IPS-18a (cell line): ENCODE results near the gene TGM3.

Experiments used
- H3K27ac ChIP-seq: one replicate; pipeline ENCODE4 v1.5.1; 2013; ENCODE audit warnings: low read length
- H3K27me3 ChIP-seq: one replicate; pipeline ENCODE4 v1.6.1; 2013; ENCODE audit warnings: mild to moderate bottlenecking, low read length; ENCODE audit not compliant: control insufficient read depth, insufficient read depth
- H3K36me3 ChIP-seq: one replicate; pipeline ENCODE4 v1.6.1; 2013; ENCODE audit warnings: low read depth, low read length; ENCODE audit not compliant: control insufficient read depth
- H3K4me1 ChIP-seq: one replicate; pipeline ENCODE4 v1.6.1; 2013; ENCODE audit warnings: low read depth, low read length; ENCODE audit not compliant: control insufficient read depth
- H3K4me3 ChIP-seq: one replicate; pipeline ENCODE4 v1.5.1; 2013; ENCODE audit warnings: low read length
- H3K9ac ChIP-seq: one replicate; pipeline ENCODE4 v1.6.1; 2013; ENCODE audit warnings: mild to moderate bottlenecking, low read length, moderate library complexity
- H3K9me3 ChIP-seq: one replicate; pipeline ENCODE4 v1.6.1; 2013; ENCODE audit warnings: low read depth, low read length; ENCODE audit not compliant: control insufficient read depth

Gene TGM3

DNA sequence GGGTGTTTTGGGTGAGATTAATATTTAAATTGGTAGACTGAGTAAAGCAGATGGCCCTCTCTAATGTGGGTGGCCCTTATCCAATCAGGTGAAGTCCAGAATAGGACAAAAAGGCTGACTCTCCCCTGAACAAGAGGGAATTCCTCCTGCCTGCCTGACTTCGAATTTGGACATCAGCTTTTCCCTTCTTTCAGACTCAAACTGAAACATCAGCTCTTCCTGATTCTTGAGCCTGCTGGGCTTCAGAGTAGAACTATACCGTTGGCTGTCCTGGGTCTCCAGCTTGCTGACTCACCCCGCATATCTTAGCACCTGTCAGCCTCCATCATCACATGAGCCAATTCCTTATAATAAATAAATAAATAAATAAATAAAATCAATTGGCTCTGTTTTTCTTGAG is 69.9 kb downstream of the TGM3 start:
- Histone ChIP-seq H3K4me3 (no peak overlapping the region), H3K36me3 (no peaks in the 10 kb centered on the region), H3K9ac (no peak overlapping the region), H3K9me3 (no peaks in the 10 kb centered on the region), H3K27ac (no peak overlapping the region), H3K4me1 (no peaks in the 10 kb centered on the region), H3K27me3 (no peaks in the 10 kb centered on the region)

DNA sequence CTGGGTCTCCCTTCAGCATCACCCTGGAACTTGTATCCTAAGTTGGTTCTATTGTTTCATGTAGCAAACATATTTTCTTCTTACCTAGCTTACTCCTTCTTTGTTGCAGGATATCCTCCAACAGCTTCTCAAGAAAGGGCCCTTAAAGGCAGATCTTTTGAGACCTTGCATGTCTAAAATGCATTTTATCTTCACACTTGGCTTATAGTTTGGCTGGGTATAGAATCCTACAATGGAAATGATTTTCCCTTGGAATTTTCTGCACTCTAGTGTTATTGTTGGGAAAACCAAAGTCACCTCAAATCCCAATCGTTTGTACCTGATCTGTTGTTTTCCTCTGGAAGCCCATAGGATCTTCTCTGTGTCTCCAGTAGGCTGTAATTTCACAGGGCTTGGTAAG is 72.8 kb downstream of the TGM3 start:
- H3K27ac ChIP-seq: no peak overlapping the region
- no peaks in the 10 kb centered on the region for H3K4me1 ChIP-seq
- H3K36me3 ChIP-seq: no peaks in the 10 kb centered on the region
- H3K9me3 ChIP-seq: no peaks in the 10 kb centered on the region
- H3K27me3 ChIP-seq: no peaks in the 10 kb centered on the region
- H3K4me3 ChIP-seq: no peak overlapping the region
- H3K9ac ChIP-seq: no peak overlapping the region

DNA sequence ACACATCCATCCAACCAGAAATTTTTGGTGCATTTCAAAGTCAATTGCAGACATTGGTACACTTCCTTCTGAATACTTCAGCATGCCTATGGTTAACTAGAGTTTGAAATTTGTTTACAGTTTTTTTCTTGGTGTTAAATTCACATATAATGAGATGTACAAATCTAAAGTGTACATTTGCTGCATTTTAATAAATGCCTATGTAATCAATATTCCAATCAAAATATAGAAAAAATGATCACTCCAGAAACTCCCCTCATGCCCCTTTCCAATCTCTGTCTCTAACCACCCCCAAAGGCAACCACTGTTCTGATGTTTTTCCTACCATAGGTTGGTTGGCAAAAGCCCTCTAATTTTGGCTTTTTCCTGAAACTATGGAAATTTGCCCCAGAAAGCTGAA is 77.3 kb downstream of the TGM3 start:
- no peaks in the 10 kb centered on the region for H3K36me3 ChIP-seq
- no peaks in the 10 kb centered on the region for H3K9me3 ChIP-seq
- H3K4me3 ChIP-seq: no peak overlapping the region
- no peak overlapping the region for H3K27ac ChIP-seq
- no peaks in the 10 kb centered on the region for H3K27me3 ChIP-seq
- H3K9ac ChIP-seq: no peak overlapping the region
- no peaks in the 10 kb centered on the region for H3K4me1 ChIP-seq

DNA sequence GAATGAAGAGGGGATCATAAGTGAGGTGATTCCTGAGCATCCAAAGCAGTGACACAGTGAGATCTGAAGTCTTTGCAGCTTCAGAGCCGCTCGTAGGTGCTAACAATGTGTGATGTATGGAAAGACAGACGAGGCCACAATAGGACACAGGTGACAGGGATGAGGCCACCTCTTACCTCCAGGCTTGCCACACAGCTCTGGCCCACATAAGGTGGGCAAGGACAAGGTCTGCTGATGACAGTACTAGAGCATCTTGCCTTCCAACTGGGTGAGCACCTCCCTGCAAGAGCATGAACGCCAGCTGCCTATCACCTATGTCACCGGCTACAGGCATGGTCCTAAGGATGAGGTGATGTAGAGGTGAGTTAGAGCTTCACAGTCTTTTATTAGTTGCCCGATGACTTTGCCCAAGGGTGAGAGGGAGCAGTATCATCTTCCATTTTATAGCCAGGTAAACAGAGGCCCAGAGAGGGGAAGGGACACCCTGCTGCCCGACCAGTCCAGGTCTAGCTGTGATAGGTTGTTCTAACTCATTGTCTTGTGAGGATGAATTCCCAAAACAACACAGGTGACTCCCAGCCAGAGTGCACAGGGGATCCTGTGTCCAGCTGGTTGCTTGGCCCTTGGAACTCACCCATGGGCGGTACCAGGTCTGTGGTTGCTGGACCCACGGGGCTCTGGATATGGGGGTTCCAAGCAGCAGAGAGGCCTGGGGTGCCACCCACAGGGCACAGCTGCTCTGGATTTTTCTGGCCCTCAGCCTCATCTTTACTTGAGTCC is 78.7 kb downstream of the TGM3 start:
- H3K4me3 ChIP-seq: no peak overlapping the region
- no peak overlapping the region for H3K27ac ChIP-seq
- H3K4me1 ChIP-seq: peaks cover 2% of the 10 kb centered on the region
- no peaks in the 10 kb centered on the region for H3K9me3 ChIP-seq
- H3K9ac ChIP-seq: no peak overlapping the region
- H3K27me3 ChIP-seq: no peaks in the 10 kb centered on the region
- H3K36me3 ChIP-seq: no peaks in the 10 kb centered on the region

DNA sequence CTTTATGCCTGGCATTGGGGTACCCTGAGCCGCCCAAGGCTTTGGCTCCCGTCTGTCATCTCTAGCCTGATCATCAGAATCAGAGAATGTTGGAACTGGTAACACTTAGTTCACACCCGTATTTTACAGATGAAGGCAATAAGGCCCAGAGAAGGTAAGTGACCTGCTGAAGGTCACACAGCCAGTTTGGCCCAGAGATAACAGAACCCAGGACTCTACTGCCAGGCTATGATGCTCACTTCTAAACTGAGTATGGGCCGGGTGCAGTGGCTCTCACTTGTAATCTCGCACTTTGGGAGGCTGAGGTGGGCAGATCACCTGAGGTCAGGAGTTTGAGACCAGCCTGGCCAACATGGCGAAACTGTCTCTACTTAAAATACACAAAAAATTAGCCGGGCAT is 83.1 kb downstream of the TGM3 start:
- no peaks in the 10 kb centered on the region for H3K9me3 ChIP-seq

DNA sequence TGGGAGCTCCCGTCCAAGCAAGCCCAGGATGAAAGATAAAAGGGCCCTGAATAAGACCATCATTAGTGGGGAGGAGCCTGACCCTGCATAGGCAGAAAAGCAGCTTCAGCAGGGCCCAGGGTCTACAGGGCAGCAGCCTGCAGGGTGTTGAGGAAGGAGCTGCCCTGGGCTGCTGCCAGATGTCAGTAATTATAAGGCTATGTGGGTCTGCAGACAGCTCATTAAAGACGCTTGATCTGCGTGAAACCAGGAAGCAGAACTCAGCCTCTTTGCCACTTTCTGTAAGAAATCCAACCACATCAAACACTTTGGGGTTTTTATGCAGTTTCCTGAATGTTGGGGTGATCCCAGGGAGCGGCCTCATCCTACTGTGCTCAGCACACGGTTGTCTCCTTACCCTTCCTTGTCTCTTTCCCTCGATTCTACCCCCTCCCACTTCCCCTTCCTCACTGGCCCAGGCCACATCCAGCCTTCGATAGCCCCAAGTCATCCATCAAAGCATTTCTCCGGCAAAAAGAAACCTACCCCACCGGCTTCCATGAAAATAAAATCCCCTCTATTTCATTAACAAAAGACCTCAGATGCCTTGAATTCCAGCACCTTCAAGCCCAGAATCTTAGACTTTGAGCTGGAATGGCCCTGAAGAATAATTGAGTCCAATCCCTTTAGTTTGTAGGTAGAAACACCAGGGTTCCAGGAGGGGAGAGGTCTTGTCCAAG is 83.9 kb downstream of the TGM3 start:
- H3K27me3 ChIP-seq: no peaks in the 10 kb centered on the region
- no peak overlapping the region for H3K4me3 ChIP-seq
- no peak overlapping the region for H3K27ac ChIP-seq
- no peaks in the 10 kb centered on the region for H3K9me3 ChIP-seq
- H3K36me3 ChIP-seq: no peaks in the 10 kb centered on the region
- peaks cover 11% of the 10 kb centered on the region for H3K4me1 ChIP-seq
- H3K9ac ChIP-seq: no peak overlapping the region

More for the DNA sequence above, 83.1 kb downstream of the TGM3 start:
- no peaks in the 10 kb centered on the region for H3K36me3 ChIP-seq
- H3K4me1 ChIP-seq: peaks cover 11% of the 10 kb centered on the region
- no peaks in the 10 kb centered on the region for H3K27me3 ChIP-seq
- no peak overlapping the region for H3K4me3 ChIP-seq
- H3K9ac ChIP-seq: no peak overlapping the region
- no peak overlapping the region for H3K27ac ChIP-seq

DNA sequence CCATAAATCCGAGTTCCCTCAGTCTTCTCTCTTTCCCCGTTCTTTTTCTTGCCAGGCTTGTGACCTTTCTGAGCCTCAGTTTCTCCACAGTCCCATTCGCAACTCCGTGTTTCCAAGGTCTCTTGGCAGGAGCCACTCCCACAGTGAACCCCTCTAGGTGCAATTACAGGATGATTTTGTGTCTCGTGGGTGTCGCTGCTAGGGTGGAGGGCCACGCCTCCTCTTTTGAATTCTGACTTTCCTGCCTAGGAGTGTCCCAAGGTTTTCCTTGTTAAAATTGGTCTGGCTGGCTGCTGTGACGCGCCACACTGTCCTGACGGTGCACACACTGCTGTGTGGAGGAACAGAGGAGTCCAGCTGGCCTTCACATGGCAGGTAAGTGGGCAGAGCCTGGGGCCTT is 84.8 kb downstream of the TGM3 start, which contains the start of gene TGM6:
TGM6 (plus strand) TSS at position 301 of the 400 bp plus-strand sequence; CDS start at position 369, 68 bp downstream.
- Histone ChIP-seq H3K4me1 (peaks cover 11% of the 10 kb centered on the region), H3K36me3 (no peaks in the 10 kb centered on the region), H3K27me3 (no peaks in the 10 kb centered on the region), H3K9ac (no peak within 1 kb of the TSS), H3K9me3 (no peaks in the 10 kb centered on the region), H3K4me3 (no peak within 1 kb of the TSS), H3K27ac (no peak within 1 kb of the TSS)

DNA sequence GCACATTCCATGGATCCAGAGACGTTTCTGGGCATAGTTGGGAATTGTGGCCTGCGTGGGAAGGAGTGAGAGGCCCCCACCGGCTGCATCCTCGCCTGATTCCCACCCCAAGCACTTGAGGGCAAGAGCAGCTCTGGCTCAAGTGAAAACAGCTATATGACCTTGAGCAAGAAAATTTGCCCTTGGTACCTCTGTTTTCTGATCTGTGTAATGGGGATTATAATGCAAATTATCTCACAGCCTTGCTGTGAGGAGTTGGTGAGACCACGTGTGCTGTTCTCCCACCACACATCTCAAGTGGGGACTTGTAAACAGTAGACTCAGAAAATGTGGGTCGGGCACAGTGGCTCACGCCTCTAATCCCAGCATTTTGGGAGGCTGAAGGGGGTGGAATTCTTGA is 85.5 kb downstream of the TGM3 start:
- H3K9ac ChIP-seq: no peak overlapping the region
- H3K27ac ChIP-seq: no peak overlapping the region
- H3K4me3 ChIP-seq: no peak overlapping the region
- no peaks in the 10 kb centered on the region for H3K36me3 ChIP-seq
- no peaks in the 10 kb centered on the region for H3K27me3 ChIP-seq
- peaks cover 11% of the 10 kb centered on the region for H3K4me1 ChIP-seq
- H3K9me3 ChIP-seq: no peaks in the 10 kb centered on the region

DNA sequence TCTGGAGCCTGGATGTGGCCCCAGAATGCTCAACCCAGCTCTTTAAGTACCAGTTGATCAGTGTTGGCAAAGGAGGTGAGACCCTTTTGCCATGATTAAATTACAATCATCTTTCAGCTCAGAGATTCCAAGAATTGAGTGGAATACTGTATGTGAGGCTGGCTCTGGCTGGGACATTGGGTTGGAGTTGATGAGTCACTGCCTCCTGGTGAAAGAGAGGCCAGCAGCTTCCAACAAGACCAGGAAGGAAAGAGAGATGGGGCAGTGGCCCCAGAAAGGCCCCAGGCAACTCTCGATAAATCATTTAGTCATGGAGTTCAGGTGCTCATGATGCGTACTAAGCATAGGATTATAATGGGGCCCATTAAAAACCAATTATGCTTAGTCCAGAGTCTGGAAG is 87.0 kb downstream of the TGM3 start:
- peaks cover 11% of the 10 kb centered on the region for H3K4me1 ChIP-seq
- H3K27me3 ChIP-seq: no peaks in the 10 kb centered on the region
- no peaks in the 10 kb centered on the region for H3K9me3 ChIP-seq
- no peaks in the 10 kb centered on the region for H3K36me3 ChIP-seq
- no peak overlapping the region for H3K27ac ChIP-seq
- no peak overlapping the region for H3K9ac ChIP-seq
- H3K4me3 ChIP-seq: no peak overlapping the region

DNA sequence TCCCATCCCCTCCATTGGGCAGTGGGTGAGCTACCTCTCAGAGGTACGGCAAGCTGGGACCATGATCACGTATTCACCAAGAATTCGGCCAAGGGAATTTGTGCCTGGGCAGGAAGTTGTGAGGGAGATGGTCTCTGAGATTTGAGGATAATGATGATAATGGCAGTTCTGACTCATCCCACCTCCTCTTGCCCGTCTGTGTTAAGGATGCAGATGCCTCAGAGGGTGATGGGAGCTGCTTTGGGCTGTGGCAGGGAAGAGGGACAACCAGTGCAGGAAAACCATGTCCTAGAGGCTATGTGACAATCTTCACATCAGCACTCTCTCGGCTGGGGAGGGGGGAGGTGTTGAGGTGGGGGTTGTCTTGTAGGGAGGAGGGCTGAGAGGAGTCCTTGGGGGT is 89.2 kb downstream of the TGM3 start:
- Histone ChIP-seq H3K27ac (no peak overlapping the region), H3K4me1 (peaks cover 4% of the 10 kb centered on the region), H3K9me3 (no peaks in the 10 kb centered on the region), H3K9ac (no peak overlapping the region), H3K36me3 (no peaks in the 10 kb centered on the region), H3K4me3 (no peak overlapping the region), H3K27me3 (no peaks in the 10 kb centered on the region)

DNA sequence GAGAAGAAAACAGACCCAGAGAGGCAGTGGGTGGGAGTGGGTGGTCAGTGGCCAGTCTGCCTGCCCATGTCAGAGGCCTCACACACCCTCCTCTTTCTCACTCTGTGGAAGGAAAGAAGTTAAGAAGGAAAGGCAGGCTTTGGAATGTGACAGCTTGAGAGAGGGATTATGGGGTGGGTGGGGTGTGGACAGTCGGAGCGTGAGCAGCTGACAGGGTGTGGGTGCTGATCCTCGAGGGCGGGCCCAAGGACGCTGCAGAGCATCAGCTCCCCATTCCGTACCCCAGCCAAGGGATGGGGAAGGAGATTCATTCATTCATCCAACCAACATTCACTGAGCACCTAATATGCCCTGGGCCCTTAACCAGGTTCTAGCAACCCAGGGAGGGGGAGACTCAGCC is 89.7 kb downstream of the TGM3 start:
- Histone ChIP-seq H3K27me3 (no peaks in the 10 kb centered on the region), H3K36me3 (no peaks in the 10 kb centered on the region), H3K9ac (no peak overlapping the region), H3K9me3 (no peaks in the 10 kb centered on the region), H3K4me3 (no peak overlapping the region), H3K4me1 (no peaks in the 10 kb centered on the region), H3K27ac (no peak overlapping the region)
